Thoracic aorta (tissue), 2 donors: ENCODE data around the gene GALNT2. TPM values are rescaled to one million over a fixed set of nuclear protein-coding genes. Genes with fewer than 3 reads are reported as not detected.

Experiments
- ATAC-seq: fragments of 150-250 bp; one replicate; pipeline ENCODE4 v1.8.0; 2017; ENCODE audit warnings: low read depth; ENCODE audit not compliant: insufficient number of reproducible peaks, low FRiP score
- DNase-seq: peaks from one replicate; pipeline ENCODE4 v3.0.0-alpha.2; 2020; ENCODE audit warnings: low spot score
- H3K27ac ChIP-seq, 2 donors: fragments of 200-600 bp; sonication (generic); 1 replicate in 1 of 2; 2 replicates in 1 of 2; pipeline ENCODE4 v1.5.1; 2016; ENCODE audit warnings: mild to moderate bottlenecking in 2 of 2, moderate library complexity in 2 of 2
- H3K27me3 ChIP-seq: fragments of 200-600 bp; sonication (generic); replicated peaks from 2 replicates; pipeline ENCODE4 v1.6.0; 2016; ENCODE audit warnings: mild to moderate bottlenecking; ENCODE audit not compliant: insufficient read depth
- H3K36me3 ChIP-seq: fragments of 200-600 bp; sonication (generic); one replicate; pipeline ENCODE4 v1.5.1; 2016
- H3K4me1 ChIP-seq, 2 donors: fragments of 200-600 bp; sonication (generic); 1 replicate in 1 of 2; 2 replicates in 1 of 2; pipeline versions ENCODE4 v1.5.1 to v1.6.0; 2016; ENCODE audit warnings: low read depth in 2 of 2, mild to moderate bottlenecking in 1 of 2; ENCODE audit not compliant: control insufficient read depth in 1 of 2
- H3K4me3 ChIP-seq: fragments of 200-600 bp; sonication (generic); 2 replicates; pipeline ENCODE4 v1.5.1; 2016; ENCODE audit warnings: mild to moderate bottlenecking
- H3K9me3 ChIP-seq: fragments of 200-600 bp; sonication (generic); 2 replicates; pipeline ENCODE4 v1.5.1; 2016
- CTCF ChIP-seq: fragments of 200-600 bp; sonication (generic); IDR thresholded peaks from one replicate; pipeline ENCODE4 v1.5.1; 2019; ENCODE audit warnings: antibody characterized with exemption
- total RNA-seq, 2 donors: library from RNA; depleted of rRNA; stranded (reverse); fragments of >200 nt; gene quantifications; one replicate each; pipeline versions ENCODE4 v1.1.0 to v1.2.3, GENCODE V29; 2016

Gene GALNT2
- total RNA-seq, 2 donors from 2014 or later: 113 to 148 TPM

- H3K27me3 ChIP-seq: no peaks in the 10 kb centered on the region
- H3K36me3 ChIP-seq: no peaks in the 10 kb centered on the region
- H3K9me3 ChIP-seq: no peaks in the 10 kb centered on the region
- no peak for ATAC-seq
- no peak for DNase-seq
- no peak for TF ChIP-seq CTCF
- H3K4me3 ChIP-seq: no peak overlapping the region
- no peaks in the 10 kb centered on the region for H3K4me1 ChIP-seq
- no peak overlapping the region for H3K27ac ChIP-seq
Measured at GRCh38 chr1:230032516-230033281, 34.3 kb upstream of the GALNT2 start.

GRCh38 chr1:230037261-230037660 lies 29.8 kb upstream of the GALNT2 start:
- Histone ChIP-seq H3K9me3 (no peaks in the 10 kb centered on the region), H3K4me1 (no peaks in the 10 kb centered on the region), H3K27ac (no peak overlapping the region), H3K36me3 (no peaks in the 10 kb centered on the region), H3K4me3 (no peak overlapping the region), H3K27me3 (no peaks in the 10 kb centered on the region)
- ATAC-seq: no peak
- no peak for DNase-seq
- no peak for TF ChIP-seq CTCF

- no peaks in the 10 kb centered on the region for H3K27me3 ChIP-seq
- ATAC-seq: no peak
- no peak for TF ChIP-seq CTCF
- H3K4me3 ChIP-seq: no peak overlapping the region
- H3K9me3 ChIP-seq: no peaks in the 10 kb centered on the region
- DNase-seq: no peak
- H3K36me3 ChIP-seq: no peaks in the 10 kb centered on the region
- H3K4me1 ChIP-seq: no peaks in the 10 kb centered on the region
- H3K27ac ChIP-seq: no peak overlapping the region
Measured at GRCh38 chr1:230040440-230040839, 26.6 kb upstream of the GALNT2 start.

- Histone ChIP-seq H3K27me3 (no peaks in the 10 kb centered on the region), H3K4me1 (no peaks in the 10 kb centered on the region), H3K36me3 (no peaks in the 10 kb centered on the region), H3K9me3 (no peaks in the 10 kb centered on the region), H3K27ac (no peak overlapping the region), H3K4me3 (no peak overlapping the region)
- TF ChIP-seq CTCF: no peak
- DNase-seq: no peak
- no peak for ATAC-seq
Measured at GRCh38 chr1:230043081-230043480, 24.0 kb upstream of the GALNT2 start.

GRCh38 chr1:230044729-230045128 lies 22.3 kb upstream of the GALNT2 start:
- DNase-seq: no peak

More at GRCh38 chr1:230044729-230045128, 22.3 kb upstream of the GALNT2 start:
- Histone ChIP-seq H3K9me3 (no peaks in the 10 kb centered on the region), H3K4me3 (no peak overlapping the region), H3K27ac (no peak overlapping the region), H3K36me3 (no peaks in the 10 kb centered on the region), H3K27me3 (no peaks in the 10 kb centered on the region), H3K4me1 (no peaks in the 10 kb centered on the region)
- no peak for TF ChIP-seq CTCF
- no peak for ATAC-seq
